Caco-2 (cell line): ENCODE data around the gene SKIC8. TPM values are rescaled to one million over a fixed set of nuclear protein-coding genes. Genes with fewer than 3 reads are reported as not detected.

Experiments used
- BruUV-seq: library from RNA; stranded (reverse); fragments of 400-500 nt; replicated peaks from 2 replicates; lab custom pipeline; 2021; lab: Mats Ljungman, UMichigan
- CTCF ChIA-PET: fragments of 300-600 bp; sonication (Branson Sonifier 250); formaldehyde crosslinking; loops from one replicate; lab custom pipeline; 2022; ENCODE audit warnings: antibody characterized with exemption; lab: Charles Lee
- POLR2A ChIA-PET: fragments of 300-600 bp; sonication (Branson Sonifier 250); formaldehyde crosslinking; loops from one replicate; lab custom pipeline; 2022; ENCODE audit warnings: antibody characterized with exemption; lab: Charles Lee
- DNase-seq, 2 experiments: peaks; one replicate each; pipeline versions ENCODE4 v3.0.0 to v3.0.0-alpha.2; 2020 to 2022
- H3K27me3 ChIP-seq: replicated peaks from 2 replicates; pipeline ENCODE4 v1.6.0; 2011; ENCODE audit warnings: low read length; ENCODE audit not compliant: control insufficient read depth, insufficient read depth
- H3K36me3 ChIP-seq: 2 replicates; pipeline ENCODE4 v1.5.1; 2011; ENCODE audit warnings: low read length; ENCODE audit not compliant: control insufficient read depth, insufficient read depth
- H3K4me1 ChIP-seq: fragments of 250-450 bp; sonication (Bioruptor Pico); 2 replicates; pipeline ENCODE4 v1.5.1; 2020; ENCODE audit warnings: mild to moderate bottlenecking
- H3K4me3 ChIP-seq: 2 replicates; pipeline ENCODE4 v1.5.1; 2011; ENCODE audit warnings: low read depth, mild to moderate bottlenecking, control low read depth, low read length
- H3K9me3 ChIP-seq: fragments of 250-450 bp; sonication (Bioruptor Pico); 2 replicates; pipeline ENCODE4 v1.5.1; 2020; ENCODE audit warnings: mild to moderate bottlenecking, moderate library complexity
- H3K27ac Mint-ChIP-seq: one replicate; pipeline ENCODE4 v1.8.0; 2022; ENCODE audit warnings: mixed read lengths; ENCODE audit not compliant: unreplicated experiment
- H3K27me3 Mint-ChIP-seq: one replicate; pipeline ENCODE4 v1.8.0; 2022; ENCODE audit warnings: mixed read lengths; ENCODE audit not compliant: insufficient read depth, unreplicated experiment
- H3K36me3 Mint-ChIP-seq: one replicate; pipeline ENCODE4 v1.8.0; 2022; ENCODE audit warnings: mild to moderate bottlenecking, mixed read lengths; ENCODE audit not compliant: insufficient read depth, unreplicated experiment
- H3K4me1 Mint-ChIP-seq: one replicate; pipeline ENCODE4 v1.8.0; 2022; ENCODE audit warnings: low read depth, mixed read lengths; ENCODE audit not compliant: unreplicated experiment
- H3K4me3 Mint-ChIP-seq: one replicate; pipeline ENCODE4 v1.8.0; 2022; ENCODE audit warnings: mild to moderate bottlenecking, moderate library complexity, mixed read lengths; ENCODE audit not compliant: unreplicated experiment
- H3K9me3 Mint-ChIP-seq: one replicate; pipeline ENCODE4 v1.8.0; 2022; ENCODE audit warnings: mixed read lengths; ENCODE audit not compliant: unreplicated experiment
- CTCF ChIP-seq, 2 experiments: fragments of 200-600 bp in 1 of 2; IDR thresholded peaks; 1 replicate in 1 of 2; 2 replicates in 1 of 2; pipeline versions ENCODE4 v1.5.1 to v1.8.0; 2011 to 2022; ENCODE audit warnings: antibody characterized with exemption in 1 of 2, control low read depth in 1 of 2, inconsistent platforms in 1 of 2, low read depth in 1 of 2, low read length in 1 of 2, mild to moderate bottlenecking in 1 of 2, moderate library complexity in 1 of 2; ENCODE audit not compliant: insufficient read depth in 1 of 2, severe bottlenecking in 1 of 2, unreplicated experiment in 1 of 2
- intact Hi-C: fragments of 100-400 bp; cut with micrococcal nuclease; formaldehyde crosslinking; loops from one replicate; pipeline ENCODE4 v1.10.0; 2022; ENCODE audit not compliant: unreplicated experiment
- total RNA-seq: library from RNA; stranded (reverse); gene quantifications from 2 replicates; pipeline ENCODE4 v1.2.3, GENCODE V29; 2022

Gene SKIC8
- total RNA-seq, 1 experiment from 2014 or later = 45.7 TPM

- Mint-ChIP-seq H3K4me3 (no peak within 1 kb of the TSS), H3K4me1 (no peaks in the 10 kb centered on the region), H3K27me3 (peaks cover 6% of the 10 kb centered on the region), H3K36me3 (no peaks in the 10 kb centered on the region), H3K9me3 (no peaks in the 10 kb centered on the region), H3K27ac (no peak within 1 kb of the TSS)
- intact Hi-C loops = no loop called here
- Histone ChIP-seq H3K9me3 (no peaks in the 10 kb centered on the region), H3K27me3 (no peaks in the 10 kb centered on the region), H3K4me3 (no peak within 1 kb of the TSS), H3K36me3 (no peaks in the 10 kb centered on the region), H3K4me1 (no peaks in the 10 kb centered on the region)
- POLR2A ChIA-PET = no interaction called here
- BruUV-seq = no TSS peak
- no peak for DNase-seq
- CTCF ChIA-PET = interaction anchor here (0.5 to 1.1 kb wide), 2 partner anchors 39 to 381 kb away, joined by 3 read pairs; no protein-coding TSS in a partner anchor
- no peak for TF ChIP-seq CTCF (IDR thresholded peaks at IDR 0.05; ENCODE audit: insufficient read depth in 1 of 2, low read depth in 1 of 2, low read length in 1 of 2, severe bottlenecking in 1 of 2, unreplicated experiment in 1 of 2)
These were observed 64.8 kb downstream of the SKIC8 start, which contains the start of gene ACSBG1 for GRCh38 chr15:78234515-78235040. Gene ACSBG1 (minus strand): TSS chr15:78234565. CDS start chr15:78234501, 64 bp downstream.

DNA sequence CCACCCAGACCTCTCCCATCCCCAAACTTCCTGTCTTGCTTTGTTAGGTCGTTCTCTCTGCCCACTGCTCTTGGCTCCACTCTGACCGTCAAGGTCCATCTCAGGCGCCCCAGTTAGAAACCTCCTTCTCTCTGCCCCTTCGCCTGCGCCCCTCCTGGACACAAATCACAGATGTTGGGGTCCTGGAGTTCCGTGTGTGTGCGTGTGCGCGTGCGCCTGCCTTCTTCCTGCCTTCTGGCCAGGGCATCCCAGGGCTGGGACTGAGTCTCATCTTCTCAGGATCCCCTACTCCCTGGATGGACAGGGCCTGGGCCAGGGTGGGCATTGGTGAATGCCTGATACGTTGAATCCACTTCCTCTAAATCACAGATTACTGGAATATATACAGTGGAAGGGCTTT, 65.9 kb downstream of the SKIC8 start:
- H3K36me3 ChIP-seq = no peaks in the 10 kb centered on the region
- H3K27ac Mint-ChIP-seq = no peak overlapping the region
- no peak for TF ChIP-seq CTCF (IDR thresholded peaks at IDR 0.05; ENCODE audit: insufficient read depth in 1 of 2, low read depth in 1 of 2, low read length in 1 of 2, severe bottlenecking in 1 of 2, unreplicated experiment in 1 of 2)
- H3K9me3 Mint-ChIP-seq = no peaks in the 10 kb centered on the region
- H3K27me3 ChIP-seq = no peaks in the 10 kb centered on the region
- no peak overlapping the region for H3K4me3 Mint-ChIP-seq
- no peaks in the 10 kb centered on the region for H3K36me3 Mint-ChIP-seq
- DNase-seq = no peak
- intact Hi-C loops = no loop called here
- H3K4me1 ChIP-seq = no peaks in the 10 kb centered on the region
- H3K4me3 ChIP-seq = no peak overlapping the region
- ChIA-PET CTCF (interaction anchor here (1.1 kb wide), 1 partner anchor 38 kb away, joined by 3 read pairs; no protein-coding TSS in a partner anchor), POLR2A (no interaction called here)
- no TSS peak for BruUV-seq
- H3K27me3 Mint-ChIP-seq = peaks cover 6% of the 10 kb centered on the region
- no peaks in the 10 kb centered on the region for H3K4me1 Mint-ChIP-seq
- no peaks in the 10 kb centered on the region for H3K9me3 ChIP-seq

Other genes starting within 250 kb of the SKIC8 start
- gene TBC1D2B, start 221.9 kb downstream of the SKIC8 start, total RNA-seq = 18.3 and 19.1 TPM in 2 replicates
- not detected in 2 replicates for gene SH2D7, start 207.0 kb downstream of the SKIC8 start, total RNA-seq
- 0.67 and 0.75 TPM in 2 replicates for gene CIB2, start 168.2 kb downstream of the SKIC8 start, total RNA-seq
- 67.3 and 71.1 TPM in 2 replicates for gene IDH3A, start 150.2 kb downstream of the SKIC8 start, total RNA-seq
- gene ACSBG1, start 65.0 kb downstream of the SKIC8 start, total RNA-seq = not detected in 2 replicates
- gene DNAJA4, start 35.0 kb downstream of the SKIC8 start, total RNA-seq = 0.91 and 1.1 TPM in 2 replicates
- 113 and 116 TPM in 2 replicates for gene CRABP1, start 40.7 kb upstream of the SKIC8 start, total RNA-seq
- 77.6 and 82.9 TPM in 2 replicates for gene IREB2, start 138.6 kb upstream of the SKIC8 start, total RNA-seq
- gene HYKK, start 208.0 kb upstream of the SKIC8 start, total RNA-seq = 6.5 and 6.8 TPM in 2 replicates
- gene PSMA4, start 240.8 kb upstream of the SKIC8 start, total RNA-seq = 276 and 285 TPM in 2 replicates